HG03342 (cell line): Measurements from ENCODE around the gene PCSK9.

Experiments used
- ATAC-seq: cut with Tn5 transposase; IDR thresholded peaks from one replicate; pipeline ENCODE4 v1.9.1; 2021; ENCODE audit warnings: mild to moderate bottlenecking, moderate library complexity; ENCODE audit not compliant: unreplicated experiment

PCSK9 gene

DNA sequence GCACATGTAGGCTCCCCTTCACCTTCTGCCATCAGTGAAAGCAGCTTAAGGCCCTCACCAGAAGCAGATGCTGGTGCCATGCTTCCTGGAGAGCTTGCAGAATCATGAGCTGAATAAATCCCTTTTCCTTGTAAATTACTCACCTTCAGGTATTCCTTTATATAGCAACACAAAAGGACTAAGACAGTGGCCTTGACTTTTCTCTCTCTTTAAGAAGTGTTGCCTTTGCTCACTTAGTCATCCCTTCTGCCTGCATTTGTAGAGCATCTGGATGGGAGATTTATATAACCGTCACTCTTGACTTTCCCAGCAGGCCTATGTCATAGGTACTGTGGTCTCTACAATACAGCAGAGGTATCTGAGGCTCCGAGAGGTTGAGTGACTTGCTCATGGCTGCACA, 3.7 kb downstream of the PCSK9 start:
- no peak for ATAC-seq

DNA sequence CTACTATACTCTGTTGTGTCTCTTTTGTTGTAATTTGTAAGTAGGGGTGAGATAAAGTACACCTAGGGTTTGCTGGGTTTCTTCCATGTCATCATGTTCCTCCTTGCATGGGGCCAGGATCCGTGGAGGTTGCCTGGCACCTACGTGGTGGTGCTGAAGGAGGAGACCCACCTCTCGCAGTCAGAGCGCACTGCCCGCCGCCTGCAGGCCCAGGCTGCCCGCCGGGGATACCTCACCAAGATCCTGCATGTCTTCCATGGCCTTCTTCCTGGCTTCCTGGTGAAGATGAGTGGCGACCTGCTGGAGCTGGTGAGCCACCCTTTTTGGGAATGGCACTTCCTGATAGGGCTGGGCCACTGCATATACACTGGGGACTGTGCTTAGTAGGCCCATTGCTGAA, 4.4 kb downstream of the PCSK9 start:
- no peak for ATAC-seq

DNA sequence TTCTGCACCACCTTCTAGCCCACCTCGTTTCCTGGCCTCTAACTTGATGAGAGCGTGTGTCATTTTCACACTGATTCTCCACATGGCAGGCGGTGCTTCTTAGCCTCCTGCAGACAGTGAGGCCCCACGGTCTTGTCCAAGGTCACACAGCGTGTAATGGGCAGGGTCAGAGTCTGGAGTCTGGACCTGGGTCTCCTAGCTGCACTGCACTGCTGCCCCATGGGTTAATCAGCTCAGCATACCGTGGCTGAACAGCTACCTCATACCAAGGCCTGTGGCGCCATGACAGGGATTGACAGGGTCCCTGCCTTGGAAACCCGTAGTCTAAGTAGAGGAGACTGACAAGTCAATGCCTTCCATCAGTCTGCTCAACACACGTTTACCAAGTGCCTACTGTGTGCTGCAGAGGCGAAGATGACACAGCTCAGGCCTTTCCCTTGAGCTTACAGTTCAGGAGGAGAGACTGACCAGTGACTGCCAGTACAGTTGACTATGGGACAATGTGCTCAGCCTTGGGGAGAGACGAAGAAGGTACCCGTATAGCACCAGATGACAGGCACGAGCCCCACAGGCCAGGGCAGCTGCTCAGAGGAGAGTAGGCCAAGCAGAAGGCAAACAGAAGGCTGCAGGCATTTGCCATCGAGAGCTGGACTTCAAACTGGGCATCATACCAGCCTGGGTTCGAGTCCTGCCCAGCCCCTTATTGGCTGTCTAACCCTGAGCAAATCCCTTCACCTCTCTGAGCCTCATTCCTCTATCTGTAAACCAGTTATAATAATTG, 5.5 kb downstream of the PCSK9 start:
- no peak for ATAC-seq

DNA sequence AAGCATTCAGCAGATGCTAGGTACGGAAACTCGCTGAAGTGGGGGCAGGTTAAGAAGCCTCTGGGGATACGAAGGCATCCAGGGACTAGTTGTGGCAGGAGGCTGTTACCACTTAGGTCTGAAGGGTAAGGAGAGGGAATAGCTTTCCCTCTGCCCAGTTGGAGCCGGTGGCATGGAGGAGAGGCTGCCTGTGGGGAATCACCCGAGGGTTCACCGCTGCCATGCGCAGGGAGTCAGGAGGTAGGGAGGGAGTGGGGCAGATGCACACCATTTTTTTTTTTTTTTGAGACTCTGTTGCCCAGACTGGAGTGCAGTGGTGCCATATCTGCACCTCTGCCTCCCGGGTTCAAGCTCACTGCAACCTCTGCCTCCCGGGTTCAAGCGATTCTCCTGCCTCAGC, 6.1 kb downstream of the PCSK9 start:
- ATAC-seq = no peak

DNA sequence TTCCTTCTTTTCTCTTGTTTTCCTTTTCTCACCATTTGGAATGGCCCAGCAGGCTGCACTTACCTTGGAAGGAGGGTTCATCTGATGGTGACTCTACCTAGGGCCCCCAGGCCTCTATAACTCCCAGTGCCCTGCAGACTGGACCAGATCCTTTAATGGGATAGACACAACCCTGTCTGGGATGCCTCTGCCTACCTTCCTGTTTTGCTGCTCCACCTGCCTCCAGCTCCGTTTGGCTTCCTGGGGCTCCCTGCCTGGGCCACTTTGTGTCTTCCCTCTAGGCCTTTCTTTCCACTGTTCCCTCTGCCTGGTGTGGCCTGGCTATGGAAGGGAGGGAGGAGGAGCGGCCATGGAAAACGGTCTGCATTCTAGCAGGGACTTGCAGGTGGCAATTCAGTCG, 7.5 kb downstream of the PCSK9 start:
- no peak for ATAC-seq

DNA sequence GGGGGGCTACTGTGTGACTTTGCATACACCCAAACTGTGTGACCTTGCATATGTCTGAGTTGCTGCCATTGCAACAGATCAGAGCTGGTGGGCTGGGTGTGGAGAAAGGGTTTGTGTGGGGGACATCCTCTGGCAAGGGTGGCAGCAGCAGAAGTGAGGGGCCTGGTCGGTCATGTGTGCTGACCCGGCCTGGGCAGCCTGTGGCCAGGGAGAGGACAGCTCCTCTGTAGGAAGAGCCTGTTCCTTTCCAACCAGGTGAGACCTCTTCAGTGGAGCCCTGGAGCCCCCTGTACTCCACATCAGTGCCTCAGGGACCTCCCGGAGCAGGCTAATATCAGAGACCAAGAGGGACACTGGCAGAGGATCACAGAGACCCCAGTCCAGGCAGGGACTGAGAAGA, 8.3 kb downstream of the PCSK9 start:
- no peak for ATAC-seq

DNA sequence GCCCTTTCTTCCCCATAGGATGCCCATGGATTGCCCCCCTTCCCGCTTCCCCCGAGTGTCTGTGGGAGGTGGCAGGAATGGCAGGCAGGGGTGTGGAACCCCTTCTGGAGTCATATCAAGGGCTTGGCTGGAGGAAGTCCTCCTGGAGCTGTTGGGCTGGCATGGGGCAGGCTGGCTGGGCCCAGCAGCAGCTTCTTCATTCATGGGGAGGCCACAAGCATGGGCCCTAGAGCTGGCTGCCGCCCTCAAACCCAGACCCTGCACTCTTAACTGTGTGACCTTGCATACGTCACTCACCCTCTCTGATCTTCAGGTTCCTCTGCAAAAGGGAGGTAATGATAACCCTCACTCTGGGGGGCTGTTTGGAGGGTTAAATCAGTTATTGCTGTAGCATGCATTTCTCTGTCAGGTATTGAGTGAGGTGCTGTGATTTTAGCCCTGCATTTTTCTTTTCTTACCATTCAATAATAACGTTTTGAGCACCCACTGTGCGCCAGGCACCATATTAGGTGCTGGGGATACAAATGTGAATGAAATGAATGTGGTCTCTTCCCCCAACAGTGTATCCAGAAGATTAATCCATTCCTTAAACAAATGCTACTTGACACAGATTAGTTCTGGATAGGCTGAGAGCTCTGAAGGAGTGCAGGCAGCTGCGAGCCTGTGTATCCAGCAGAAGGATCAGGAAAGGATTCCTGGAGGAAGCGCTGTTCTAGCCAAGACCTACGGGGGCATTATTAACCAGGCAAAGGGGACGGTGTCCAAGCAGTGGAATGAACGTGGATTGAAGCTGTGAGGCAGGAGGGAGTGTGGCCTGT, 9.3 kb downstream of the PCSK9 start:
- no peak for ATAC-seq

DNA sequence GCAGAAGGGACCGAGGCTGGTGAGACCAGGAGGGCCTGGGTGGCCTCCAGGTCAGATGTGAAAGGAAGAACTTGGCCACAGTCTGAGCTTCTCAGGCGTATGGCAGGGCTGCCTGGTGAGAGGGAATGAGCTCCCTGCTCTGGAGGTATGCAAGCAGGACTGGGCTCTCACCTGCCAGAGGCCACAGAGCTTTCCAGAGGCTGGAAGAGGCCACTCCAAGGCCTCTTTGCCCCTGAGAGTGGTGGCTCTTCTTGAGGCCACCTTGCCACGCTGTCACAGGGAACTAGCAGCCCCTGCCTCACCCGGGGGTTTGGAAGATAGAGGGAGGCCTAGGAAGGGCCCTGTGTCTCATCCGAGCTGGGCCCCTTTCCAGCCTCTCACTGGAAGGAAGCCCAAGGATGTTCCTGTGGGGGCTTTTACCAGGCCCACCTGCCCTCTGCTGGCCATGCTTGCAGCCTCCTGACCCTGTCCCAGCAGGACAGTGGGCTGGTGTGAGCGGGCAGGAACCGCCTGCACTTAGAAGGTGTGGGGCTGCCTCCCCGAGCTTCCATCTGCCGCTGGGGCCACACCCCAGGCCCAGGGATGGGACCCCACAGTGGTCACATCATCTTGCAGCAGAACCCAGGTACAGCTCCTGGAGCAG, 10.0 kb downstream of the PCSK9 start:
- ATAC-seq = no peak

DNA sequence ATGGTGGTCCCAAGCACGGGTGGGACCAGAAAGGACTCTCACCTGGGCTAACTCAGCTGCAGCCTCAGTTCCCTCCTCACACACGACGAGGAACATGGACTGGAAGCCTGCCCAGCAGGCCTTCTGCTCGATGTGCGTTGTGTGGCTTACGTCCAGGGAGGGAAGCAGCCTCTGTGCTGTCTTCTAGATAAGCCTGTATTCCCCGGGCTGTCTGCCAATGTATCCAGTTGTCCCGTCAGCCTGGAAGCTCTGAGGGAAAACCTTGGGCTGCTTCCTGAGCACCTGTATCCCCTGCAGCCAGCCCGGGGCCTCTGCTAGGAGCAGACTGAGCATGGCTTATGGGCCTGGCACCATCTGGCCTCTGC, 10.5 kb downstream of the PCSK9 start:
- ATAC-seq = no peak

DNA sequence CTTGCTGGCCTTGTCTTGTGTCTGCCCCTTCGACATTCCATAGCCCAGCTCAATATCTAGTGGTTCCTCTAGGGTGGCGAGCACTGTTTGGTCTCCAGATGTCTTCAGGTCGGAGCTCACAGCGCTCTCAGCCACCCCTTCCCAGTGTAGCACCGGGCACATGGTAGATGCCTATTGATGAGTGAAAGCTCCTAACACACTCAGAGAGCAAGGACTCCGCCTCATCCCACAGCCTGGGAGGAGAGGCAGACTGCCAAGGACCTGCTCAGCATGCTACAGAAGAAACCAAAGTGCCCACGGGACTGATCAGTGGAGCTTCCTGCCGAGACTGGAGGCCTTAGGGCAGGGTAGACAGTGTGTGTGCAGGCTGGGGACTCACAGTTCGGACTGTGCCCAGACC, 10.9 kb downstream of the PCSK9 start:
- no peak for ATAC-seq

DNA sequence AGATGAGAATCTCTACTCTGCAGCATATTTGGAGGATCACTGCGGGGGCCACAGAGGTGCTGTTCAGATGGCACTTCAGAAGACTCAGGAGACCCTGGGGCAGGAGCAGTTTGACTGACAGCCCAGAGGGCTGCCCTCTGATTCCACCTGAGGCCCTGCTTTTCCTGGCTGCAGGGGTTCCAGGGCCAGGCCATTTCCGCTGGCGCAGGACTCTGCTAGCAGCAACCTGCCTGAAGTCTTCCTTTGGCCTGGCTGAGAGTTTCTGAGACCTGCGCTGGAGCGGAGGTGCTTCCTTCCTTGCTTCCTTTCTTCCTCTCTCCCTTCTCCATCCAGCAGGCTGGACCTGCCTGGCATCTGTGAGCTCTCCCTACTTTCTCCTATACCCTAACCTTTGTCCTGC, 11.8 kb downstream of the PCSK9 start:
- ATAC-seq = no peak

DNA sequence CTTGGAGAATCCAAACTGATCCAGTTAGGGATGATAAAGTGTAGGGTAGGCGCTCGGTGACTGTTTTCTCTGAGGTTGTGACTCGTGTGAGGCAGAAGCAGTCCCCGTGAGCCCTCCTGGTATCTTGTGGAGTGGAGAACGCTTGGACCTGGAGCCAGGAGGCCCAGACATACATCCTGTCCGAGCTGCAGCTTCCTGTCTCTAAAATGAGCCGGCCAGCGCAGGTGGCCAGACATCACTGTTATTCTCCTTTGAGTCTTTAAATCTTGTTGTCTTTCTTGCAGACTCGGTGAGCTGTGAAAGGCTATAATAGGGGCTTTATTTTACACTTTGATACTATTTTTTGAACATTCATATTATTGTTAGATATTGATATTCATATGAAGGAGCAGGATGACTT, 12.3 kb downstream of the PCSK9 start:
- no peak for ATAC-seq

DNA sequence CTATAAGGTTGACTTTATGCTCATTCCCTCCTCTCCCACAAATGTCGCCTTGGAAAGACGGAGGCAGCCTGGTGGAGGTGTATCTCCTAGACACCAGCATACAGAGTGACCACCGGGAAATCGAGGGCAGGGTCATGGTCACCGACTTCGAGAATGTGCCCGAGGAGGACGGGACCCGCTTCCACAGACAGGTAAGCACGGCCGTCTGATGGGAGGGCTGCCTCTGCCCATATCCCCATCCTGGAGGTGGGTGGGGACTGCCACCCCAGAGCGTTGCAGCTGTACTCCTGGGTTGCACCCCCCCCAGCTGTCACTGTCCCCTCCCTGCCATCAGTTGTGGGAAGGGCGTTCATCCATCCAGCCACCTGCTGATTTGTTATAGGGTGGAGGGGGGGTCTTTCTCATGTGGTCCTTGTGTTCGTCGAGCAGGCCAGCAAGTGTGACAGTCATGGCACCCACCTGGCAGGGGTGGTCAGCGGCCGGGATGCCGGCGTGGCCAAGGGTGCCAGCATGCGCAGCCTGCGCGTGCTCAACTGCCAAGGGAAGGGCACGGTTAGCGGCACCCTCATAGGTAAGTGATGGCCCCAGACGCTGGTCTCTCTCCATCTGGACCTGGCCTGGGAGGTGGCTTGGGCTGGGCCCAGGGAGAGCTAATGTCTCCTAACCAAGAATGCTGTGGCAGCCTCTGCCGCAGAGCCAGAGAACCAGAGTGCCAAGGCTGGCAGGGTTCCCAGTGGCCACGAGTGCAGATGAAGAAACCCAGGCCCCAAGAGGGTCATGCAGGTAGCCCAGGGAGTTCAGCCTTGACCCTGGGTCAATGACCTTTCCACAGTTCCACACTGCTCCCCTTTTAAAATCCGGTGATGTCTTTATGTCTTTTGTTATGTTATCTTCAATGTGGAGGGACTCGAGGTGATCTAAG, 13.1 kb downstream of the PCSK9 start:
- no peak for ATAC-seq

DNA sequence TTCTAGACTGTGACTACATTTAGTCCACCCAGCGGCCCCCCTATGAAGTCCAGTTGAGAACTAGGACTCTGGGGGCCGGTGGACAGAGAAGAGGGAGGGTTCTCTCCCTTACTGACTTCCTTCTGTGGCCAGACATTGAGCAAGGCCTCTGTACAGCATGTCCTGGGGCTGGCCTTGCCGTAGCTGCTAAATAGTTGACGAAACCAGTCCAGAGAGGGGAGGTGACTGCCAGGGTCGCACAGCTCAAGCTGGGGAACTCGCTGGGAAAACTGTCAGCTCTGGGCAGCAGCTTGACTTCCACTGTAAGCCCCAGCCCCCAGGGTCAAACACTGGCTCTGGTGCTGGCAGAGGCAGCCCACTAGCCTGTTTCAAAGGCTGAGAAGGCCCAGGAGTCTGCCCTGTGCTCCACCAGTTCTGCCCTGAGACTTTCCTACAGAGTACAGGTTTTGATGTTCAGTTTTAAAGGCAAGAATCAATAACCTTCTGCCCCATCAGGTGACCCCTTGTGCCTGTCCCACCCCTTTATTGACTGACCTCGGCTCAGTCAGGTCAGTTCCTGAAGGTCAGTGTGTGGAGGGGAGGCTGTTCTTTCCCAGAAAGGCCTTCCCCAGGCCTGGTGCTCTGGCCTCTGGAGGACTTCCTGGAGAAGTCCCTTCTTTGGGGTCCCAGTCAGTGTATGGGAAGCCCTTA, 14.1 kb downstream of the PCSK9 start:
- ATAC-seq = no peak

DNA sequence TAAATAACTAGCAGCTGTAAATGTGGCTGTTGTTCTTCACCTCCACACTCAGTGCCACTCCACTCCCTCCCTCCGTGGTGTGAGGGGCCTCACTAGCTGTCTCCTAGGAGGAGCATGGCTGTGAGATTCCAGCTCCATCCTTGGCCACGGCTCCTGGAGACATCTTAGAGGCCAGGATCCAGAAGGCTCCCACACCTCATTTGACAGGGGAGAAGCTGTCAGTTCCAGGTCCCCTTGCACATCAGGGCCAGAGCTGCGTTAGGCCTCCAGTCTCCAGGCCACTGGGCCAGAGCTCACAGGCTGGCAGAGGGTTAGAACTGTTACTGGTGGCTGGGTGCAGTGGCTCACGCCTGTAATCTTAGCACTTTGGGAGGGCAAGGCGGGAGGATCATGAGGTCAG, 15.0 kb downstream of the PCSK9 start:
- ATAC-seq = no peak

DNA sequence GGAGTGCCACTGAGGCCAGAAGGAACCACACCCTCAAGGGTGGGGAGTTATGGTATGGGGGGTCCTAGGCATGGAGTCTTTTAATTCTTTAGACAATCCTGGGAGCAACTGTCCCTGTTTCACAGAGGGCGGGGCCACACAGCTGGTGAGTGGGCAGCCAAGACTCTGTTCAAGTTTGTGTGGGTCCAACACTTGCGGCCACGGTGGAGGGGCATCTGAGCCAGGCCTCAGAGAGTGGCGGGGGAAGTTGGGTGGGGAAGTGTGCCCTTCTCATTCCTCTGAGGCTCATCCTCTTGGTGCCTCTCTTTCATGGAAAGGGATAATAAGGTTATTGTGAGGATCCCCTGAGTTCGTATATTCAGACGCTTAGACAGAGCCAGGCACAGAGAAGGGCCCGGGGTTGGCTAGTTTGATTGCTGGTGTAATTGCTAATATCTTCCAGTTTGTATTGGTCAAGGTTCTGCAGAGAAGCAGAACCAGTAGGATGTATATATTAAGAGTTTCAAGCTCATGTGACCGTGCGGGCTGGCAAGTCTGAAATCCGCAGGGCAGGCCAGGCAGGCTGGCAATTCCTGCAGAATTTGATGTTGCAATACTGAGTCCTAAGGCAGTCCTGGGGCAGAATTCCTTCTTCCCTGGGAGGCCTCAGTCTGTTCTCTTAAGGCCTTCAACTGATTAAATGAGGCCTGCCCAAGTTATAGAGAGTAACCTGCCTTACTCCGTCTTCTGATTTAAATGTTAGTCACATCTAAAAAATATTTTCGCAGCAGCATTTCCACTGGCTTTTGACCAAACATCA, 15.9 kb downstream of the PCSK9 start:
- ATAC-seq = no peak

DNA sequence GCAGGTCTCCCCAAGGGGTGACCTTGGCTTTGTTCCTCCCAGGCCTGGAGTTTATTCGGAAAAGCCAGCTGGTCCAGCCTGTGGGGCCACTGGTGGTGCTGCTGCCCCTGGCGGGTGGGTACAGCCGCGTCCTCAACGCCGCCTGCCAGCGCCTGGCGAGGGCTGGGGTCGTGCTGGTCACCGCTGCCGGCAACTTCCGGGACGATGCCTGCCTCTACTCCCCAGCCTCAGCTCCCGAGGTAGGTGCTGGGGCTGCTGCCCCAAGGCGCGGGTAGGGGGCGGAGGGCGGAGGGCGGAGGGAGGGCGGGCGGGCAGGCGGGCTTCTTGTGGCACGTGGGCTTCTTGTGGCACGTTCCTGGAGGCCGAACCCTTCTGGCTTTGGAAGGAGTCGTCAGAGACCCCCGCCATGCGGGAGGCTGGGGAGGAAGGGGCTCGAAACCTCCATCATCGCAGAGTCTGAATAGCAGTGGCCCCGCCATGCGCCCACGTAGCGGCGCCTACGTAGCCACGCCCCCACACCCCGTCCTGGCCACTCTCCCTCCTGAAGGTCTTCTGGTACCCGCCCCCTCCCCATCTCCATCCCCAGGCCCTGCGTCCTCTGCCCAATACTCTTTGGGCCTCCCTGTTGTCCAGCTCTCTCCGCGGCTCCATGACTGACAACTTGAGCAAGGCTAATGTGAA, 16.7 kb downstream of the PCSK9 start:
- ATAC-seq = no peak

DNA sequence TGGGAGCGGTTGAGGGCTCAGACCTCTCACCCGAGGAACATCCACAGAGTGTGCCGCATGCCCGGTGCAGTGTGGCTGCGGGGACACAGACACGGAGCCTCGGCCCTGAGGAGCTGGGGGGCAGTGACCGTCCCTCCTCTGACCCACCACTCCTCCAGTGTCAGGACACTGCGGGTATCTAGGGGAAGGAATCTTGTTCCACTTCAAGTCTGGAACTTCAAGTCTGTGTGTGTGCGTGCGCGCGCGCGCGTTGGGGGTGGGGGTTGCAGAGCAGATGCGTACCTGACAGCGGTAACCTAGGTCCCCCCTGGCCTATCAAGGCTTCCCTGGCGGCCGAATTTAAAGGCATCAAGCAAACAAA, 17.3 kb downstream of the PCSK9 start:
- no peak for ATAC-seq
